H1 (cell line): ENCODE measurements around the gene INHBB. TPM values are rescaled to one million over a fixed set of nuclear protein-coding genes. Genes with fewer than 3 reads are reported as not detected.

Experiments used
- ASH2L ChIP-seq: fragments of 200-600, 300-600 bp; sonication (generic); IDR thresholded peaks from one replicate; pipeline ENCODE4 v1.7.1; 2017; ENCODE audit warnings: low read length
- CEBPB ChIP-seq: IDR thresholded peaks from 2 replicates; pipeline ENCODE4 v1.6.1; 2012; ENCODE audit warnings: low read depth, low read length
- GTF2F1 ChIP-seq: IDR thresholded peaks from 2 replicates; pipeline ENCODE4 v1.6.1; 2012; ENCODE audit warnings: low read depth, low read length, improper control_type of control experiment, borderline replicate concordance
- JUND ChIP-seq: IDR thresholded peaks from 2 replicates; pipeline ENCODE4 v1.6.1; 2011; ENCODE audit warnings: mild to moderate bottlenecking, improper control_type of control experiment, low read length
- TEAD4 ChIP-seq: IDR thresholded peaks from 2 replicates; pipeline ENCODE4 v1.6.1; 2012; ENCODE audit warnings: low read depth, low read length, inconsistent platforms, mixed read lengths
- polyA plus RNA-seq, 7 experiments: library from polyadenylated mRNA; depleted of rRNA in 3 of 7; stranded (reverse) in 5 of 7; unstranded in 2 of 7; fragments of >200 nt in 5 of 7; fragments of 200-250 nt in 2 of 7; gene quantifications; 1 replicate in 5 of 7; 2 replicates in 1 of 7; 4 replicates in 1 of 7; pipeline versions ENCODE4 v1.2.1 to v1.2.3, GENCODE V29; 2011 to 2013; ENCODE audit warnings: missing spikeins in 2 of 7, mixed read lengths in 2 of 7
- total RNA-seq: library from RNA; stranded (reverse); fragmentation: NEBNext Ultra II Directional; extraction: Animal tissue kit (Norgen Biotek cat#: 25700); gene quantifications from 2 replicates; pipeline ENCODE4 v1.2.1, GENCODE V29; 2021
- TF ChIP-seq, protein P1 (sequence below): fragments of 300-600 bp; sonication (generic); IDR thresholded peaks from 2 replicates; pipeline ENCODE4 v1.7.1; 2012; ENCODE audit warnings: low read length, moderate library complexity, mild to moderate bottlenecking, inconsistent platforms; ENCODE audit not compliant: insufficient replicate concordance

INHBB gene
- total and polyA plus RNA-seq, 2 of the 8 experiments (the other 6 are each of a cell fraction or from before 2014, with no cell fraction given), result 0.30 to 0.32 TPM

DNA sequence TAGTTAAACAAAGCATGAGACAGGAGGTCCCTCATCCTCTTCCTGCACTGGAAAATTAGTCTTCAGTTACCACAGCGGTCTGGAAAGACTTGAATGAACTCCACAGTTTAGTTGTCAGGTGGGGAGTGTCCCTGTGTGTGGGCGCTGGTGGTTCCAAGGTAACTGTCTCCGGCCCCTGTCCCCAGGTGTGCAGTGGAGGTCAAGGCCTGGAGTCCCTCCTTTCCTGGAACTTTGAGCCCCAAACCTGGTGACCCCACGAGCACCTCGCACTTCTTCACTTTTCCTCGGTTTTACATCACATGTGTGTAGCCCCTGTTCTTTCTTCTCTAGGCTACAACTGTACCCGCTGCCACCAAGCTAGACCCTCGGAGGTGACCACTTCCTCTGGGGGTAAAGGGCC is 28.0 kb upstream of the INHBB start (continued):
- TF ChIP-seq, protein P1, sequence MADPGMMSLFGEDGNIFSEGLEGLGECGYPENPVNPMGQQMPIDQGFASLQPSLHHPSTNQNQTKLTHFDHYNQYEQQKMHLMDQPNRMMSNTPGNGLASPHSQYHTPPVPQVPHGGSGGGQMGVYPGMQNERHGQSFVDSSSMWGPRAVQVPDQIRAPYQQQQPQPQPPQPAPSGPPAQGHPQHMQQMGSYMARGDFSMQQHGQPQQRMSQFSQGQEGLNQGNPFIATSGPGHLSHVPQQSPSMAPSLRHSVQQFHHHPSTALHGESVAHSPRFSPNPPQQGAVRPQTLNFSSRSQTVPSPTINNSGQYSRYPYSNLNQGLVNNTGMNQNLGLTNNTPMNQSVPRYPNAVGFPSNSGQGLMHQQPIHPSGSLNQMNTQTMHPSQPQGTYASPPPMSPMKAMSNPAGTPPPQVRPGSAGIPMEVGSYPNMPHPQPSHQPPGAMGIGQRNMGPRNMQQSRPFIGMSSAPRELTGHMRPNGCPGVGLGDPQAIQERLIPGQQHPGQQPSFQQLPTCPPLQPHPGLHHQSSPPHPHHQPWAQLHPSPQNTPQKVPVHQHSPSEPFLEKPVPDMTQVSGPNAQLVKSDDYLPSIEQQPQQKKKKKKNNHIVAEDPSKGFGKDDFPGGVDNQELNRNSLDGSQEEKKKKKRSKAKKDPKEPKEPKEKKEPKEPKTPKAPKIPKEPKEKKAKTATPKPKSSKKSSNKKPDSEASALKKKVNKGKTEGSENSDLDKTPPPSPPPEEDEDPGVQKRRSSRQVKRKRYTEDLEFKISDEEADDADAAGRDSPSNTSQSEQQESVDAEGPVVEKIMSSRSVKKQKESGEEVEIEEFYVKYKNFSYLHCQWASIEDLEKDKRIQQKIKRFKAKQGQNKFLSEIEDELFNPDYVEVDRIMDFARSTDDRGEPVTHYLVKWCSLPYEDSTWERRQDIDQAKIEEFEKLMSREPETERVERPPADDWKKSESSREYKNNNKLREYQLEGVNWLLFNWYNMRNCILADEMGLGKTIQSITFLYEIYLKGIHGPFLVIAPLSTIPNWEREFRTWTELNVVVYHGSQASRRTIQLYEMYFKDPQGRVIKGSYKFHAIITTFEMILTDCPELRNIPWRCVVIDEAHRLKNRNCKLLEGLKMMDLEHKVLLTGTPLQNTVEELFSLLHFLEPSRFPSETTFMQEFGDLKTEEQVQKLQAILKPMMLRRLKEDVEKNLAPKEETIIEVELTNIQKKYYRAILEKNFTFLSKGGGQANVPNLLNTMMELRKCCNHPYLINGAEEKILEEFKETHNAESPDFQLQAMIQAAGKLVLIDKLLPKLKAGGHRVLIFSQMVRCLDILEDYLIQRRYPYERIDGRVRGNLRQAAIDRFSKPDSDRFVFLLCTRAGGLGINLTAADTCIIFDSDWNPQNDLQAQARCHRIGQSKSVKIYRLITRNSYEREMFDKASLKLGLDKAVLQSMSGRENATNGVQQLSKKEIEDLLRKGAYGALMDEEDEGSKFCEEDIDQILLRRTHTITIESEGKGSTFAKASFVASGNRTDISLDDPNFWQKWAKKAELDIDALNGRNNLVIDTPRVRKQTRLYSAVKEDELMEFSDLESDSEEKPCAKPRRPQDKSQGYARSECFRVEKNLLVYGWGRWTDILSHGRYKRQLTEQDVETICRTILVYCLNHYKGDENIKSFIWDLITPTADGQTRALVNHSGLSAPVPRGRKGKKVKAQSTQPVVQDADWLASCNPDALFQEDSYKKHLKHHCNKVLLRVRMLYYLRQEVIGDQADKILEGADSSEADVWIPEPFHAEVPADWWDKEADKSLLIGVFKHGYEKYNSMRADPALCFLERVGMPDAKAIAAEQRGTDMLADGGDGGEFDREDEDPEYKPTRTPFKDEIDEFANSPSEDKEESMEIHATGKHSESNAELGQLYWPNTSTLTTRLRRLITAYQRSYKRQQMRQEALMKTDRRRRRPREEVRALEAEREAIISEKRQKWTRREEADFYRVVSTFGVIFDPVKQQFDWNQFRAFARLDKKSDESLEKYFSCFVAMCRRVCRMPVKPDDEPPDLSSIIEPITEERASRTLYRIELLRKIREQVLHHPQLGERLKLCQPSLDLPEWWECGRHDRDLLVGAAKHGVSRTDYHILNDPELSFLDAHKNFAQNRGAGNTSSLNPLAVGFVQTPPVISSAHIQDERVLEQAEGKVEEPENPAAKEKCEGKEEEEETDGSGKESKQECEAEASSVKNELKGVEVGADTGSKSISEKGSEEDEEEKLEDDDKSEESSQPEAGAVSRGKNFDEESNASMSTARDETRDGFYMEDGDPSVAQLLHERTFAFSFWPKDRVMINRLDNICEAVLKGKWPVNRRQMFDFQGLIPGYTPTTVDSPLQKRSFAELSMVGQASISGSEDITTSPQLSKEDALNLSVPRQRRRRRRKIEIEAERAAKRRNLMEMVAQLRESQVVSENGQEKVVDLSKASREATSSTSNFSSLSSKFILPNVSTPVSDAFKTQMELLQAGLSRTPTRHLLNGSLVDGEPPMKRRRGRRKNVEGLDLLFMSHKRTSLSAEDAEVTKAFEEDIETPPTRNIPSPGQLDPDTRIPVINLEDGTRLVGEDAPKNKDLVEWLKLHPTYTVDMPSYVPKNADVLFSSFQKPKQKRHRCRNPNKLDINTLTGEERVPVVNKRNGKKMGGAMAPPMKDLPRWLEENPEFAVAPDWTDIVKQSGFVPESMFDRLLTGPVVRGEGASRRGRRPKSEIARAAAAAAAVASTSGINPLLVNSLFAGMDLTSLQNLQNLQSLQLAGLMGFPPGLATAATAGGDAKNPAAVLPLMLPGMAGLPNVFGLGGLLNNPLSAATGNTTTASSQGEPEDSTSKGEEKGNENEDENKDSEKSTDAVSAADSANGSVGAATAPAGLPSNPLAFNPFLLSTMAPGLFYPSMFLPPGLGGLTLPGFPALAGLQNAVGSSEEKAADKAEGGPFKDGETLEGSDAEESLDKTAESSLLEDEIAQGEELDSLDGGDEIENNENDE, result no peak
- TF ChIP-seq CEBPB (no peak), ASH2L (no peak), TEAD4 (no peak), GTF2F1 (no peak), JUND (no peak)
